Activated T-cell treated with anti-CD3 and anti-CD28 coated beads, Interleukin-2, amount 50 U/mL, for 72 hours (primary cell): ENCODE measurements around the gene SYCN. TPM values are rescaled to one million over a fixed set of nuclear protein-coding genes. Genes with fewer than 3 reads are reported as not detected.

Experiments
- ATAC-seq, 2 donors: fragments of 150-1000 bp; cut with Tn5 transposase; replicated peaks in 1 of 2; 2 replicates each; pipeline ENCODE4 v1.10.0; 2021; ENCODE audit warnings: moderate library complexity in 2 of 2, mild to moderate bottlenecking in 1 of 2
- DNase-seq, 2 donors: peaks; one replicate each; pipeline ENCODE4 v3.0.0; 2021 to 2022; ENCODE audit warnings: mixed read lengths in 1 of 2
- H3K27ac Mint-ChIP-seq: one replicate; pipeline ENCODE4 v1.8.0; 2022; ENCODE audit warnings: mild to moderate bottlenecking, moderate library complexity, mixed read lengths
- H3K27me3 Mint-ChIP-seq: one replicate; pipeline ENCODE4 v1.8.0; 2022; ENCODE audit warnings: low read depth, mixed read lengths
- H3K36me3 Mint-ChIP-seq, 2 donors: one replicate each; pipeline ENCODE4 v1.8.0; 2022; ENCODE audit warnings: mixed read lengths in 2 of 2, mild to moderate bottlenecking in 1 of 2; ENCODE audit not compliant: insufficient read depth in 2 of 2
- H3K4me1 Mint-ChIP-seq: one replicate; pipeline ENCODE4 v1.8.0; 2022; ENCODE audit warnings: low read depth, mixed read lengths
- H3K4me3 Mint-ChIP-seq, 2 donors: one replicate each; pipeline ENCODE4 v1.8.0; 2022; ENCODE audit warnings: mild to moderate bottlenecking in 2 of 2, mixed read lengths in 2 of 2, moderate library complexity in 2 of 2
- H3K9me3 Mint-ChIP-seq, 2 donors: one replicate each; pipeline ENCODE4 v1.8.0; 2022; ENCODE audit warnings: mixed read lengths in 2 of 2
- total RNA-seq, 2 donors: library from RNA; stranded (reverse); gene quantifications; one replicate each; pipeline ENCODE4 v1.2.3, GENCODE V29; 2022

The SYCN gene
- total RNA-seq, 2 donors from 2014 or later = not detected

DNA sequence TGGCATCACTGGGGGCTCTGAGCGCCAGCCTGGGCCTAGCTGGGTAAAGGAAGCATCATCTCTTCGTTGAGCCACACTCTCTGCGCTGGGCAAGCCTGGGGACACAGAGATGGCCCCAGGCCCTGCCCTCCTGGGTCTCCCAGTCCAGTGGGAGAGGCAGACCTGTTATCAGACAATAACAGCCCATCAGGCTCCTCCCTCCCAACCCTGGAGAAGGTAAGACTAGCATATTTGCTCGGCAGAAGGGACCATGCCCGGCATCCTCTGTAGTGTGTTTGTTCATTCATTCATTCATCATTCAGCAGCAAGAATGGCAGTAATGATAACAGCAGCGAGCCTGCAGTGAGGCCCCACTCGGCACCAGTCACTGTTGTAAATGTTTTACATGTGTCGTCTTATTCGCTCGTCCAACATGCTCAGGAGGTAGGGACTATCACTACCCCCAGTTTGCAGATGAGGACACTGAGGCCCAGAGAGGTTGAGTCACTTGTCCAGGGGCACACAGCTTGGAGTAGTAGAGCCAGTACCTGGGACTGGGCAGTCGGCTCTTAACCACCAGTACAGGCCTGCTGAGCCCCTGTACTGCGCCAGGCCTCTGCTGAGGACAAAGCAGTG, 45.3 kb downstream of the SYCN start:
- H3K36me3 Mint-ChIP-seq = no peaks in the 10 kb centered on the region
- DNase-seq (no peak), ATAC-seq (no peak)
- no peaks in the 10 kb centered on the region for H3K9me3 Mint-ChIP-seq
- H3K4me3 Mint-ChIP-seq = no peak overlapping the region
- H3K27ac Mint-ChIP-seq = no peak overlapping the region
- peaks cover 12% of the 10 kb centered on the region for H3K4me1 Mint-ChIP-seq
- no peaks in the 10 kb centered on the region for H3K27me3 Mint-ChIP-seq

DNA sequence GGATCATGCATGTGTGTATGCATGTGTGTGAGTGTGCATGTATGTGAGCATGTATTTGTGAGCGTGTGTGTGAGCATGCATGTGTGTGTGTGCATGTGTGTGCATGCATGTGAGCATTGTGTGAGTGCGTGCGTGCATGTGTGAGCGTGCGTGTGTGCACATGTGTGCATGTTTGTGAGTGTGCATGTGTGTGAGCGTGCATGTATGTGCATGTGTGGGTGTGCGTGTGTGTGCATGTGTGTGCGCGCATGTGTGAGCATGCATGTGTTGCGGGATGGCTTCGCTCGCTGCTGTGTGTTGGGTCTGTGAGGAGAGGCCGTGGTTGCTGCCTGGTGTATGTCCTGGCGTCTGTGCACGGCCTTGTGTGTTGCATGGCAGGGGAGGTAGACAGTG, 46.1 kb downstream of the SYCN start:
- no peaks in the 10 kb centered on the region for H3K9me3 Mint-ChIP-seq
- no peaks in the 10 kb centered on the region for H3K27me3 Mint-ChIP-seq
- H3K27ac Mint-ChIP-seq = no peak overlapping the region
- no peak overlapping the region for H3K4me3 Mint-ChIP-seq
- no peaks in the 10 kb centered on the region for H3K36me3 Mint-ChIP-seq
- H3K4me1 Mint-ChIP-seq = peaks cover 12% of the 10 kb centered on the region
- no peak for ATAC-seq
- DNase-seq = no peak

DNA sequence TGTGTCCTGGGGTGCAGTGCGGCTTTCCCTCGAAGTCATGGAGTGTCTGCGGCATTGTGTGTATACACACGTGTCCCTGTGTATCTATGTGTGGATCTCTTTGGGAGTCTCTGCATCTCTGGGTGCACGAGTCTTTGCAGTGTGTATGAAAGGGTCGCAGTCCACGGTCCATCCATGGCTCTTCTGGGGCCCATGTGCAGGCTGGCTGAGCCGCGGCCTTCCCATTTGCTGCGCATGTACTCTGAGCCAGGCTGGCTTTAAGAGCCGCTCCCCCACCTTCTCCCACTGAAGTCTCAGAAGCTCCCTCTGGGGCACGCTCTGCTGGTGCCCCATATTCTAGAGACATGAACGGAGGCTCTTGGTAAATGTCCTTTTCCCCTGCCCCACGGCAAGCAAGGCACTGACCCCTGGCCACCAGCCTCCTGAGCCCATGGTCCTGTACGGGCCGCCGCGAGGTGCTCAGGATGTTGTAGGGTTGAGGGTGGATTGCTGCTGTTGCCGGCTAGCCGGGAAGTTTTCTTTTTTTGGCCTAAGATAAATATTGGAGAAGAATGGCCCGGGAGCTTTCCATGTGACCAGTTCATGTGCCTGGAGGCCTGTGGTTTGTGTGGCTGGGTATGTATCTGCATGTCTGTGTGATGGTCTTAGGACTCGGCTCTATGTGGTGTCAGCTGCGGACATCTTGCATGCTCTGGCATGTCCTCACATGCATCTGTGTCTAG, 46.6 kb downstream of the SYCN start:
- Mint-ChIP-seq H3K9me3 (no peaks in the 10 kb centered on the region), H3K27me3 (no peaks in the 10 kb centered on the region), H3K4me1 (peaks cover 6% of the 10 kb centered on the region), H3K27ac (no peak overlapping the region), H3K4me3 (no peak overlapping the region), H3K36me3 (no peaks in the 10 kb centered on the region)
- no peak for ATAC-seq
- DNase-seq = no peak

DNA sequence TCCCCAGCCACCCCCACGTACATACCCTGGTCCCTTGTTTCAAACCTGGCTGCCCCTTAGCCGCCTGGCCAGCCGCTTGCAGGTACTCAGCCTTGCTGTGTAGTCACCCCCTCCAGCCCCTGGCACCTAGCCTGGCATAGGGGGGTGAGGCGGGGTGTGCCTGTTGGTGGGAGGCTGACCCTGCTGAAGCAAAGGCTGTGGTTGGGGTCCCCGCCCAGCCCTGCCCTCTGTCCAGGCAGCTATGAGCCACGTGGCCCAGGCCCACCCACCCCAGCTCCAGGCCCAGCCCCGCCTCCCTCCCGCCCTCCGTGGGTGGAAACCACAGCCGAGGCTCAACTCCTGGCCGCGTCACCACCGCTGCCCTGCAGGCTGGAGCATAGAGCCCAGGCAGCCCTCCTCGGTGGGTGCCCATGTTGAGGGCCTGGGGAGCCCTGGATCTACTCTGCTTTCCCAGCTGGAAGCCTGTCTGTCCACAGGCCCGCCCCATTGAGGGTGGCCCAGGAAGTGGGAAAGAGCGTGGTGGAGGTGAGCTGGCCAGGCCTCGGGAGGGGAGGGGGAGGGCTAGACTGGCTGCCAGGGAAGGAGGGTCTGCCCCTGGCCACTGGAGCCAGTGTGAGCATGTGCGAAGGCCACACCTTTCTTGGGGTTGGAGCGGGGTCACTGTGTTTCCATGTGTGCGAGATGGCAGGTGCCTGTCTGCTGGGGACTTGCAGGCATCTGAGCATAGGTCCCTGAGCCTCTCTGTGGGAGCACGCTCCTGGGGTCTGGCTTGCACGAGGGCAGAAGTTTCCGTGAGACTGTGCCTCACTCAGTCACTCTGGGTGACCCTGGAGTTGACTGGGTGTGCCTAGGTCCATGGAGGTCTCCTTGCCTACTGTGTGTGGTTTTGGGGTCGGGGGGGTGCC, 47.5 kb downstream of the SYCN start:
- H3K4me3 Mint-ChIP-seq = no peak overlapping the region
- no peaks in the 10 kb centered on the region for H3K27me3 Mint-ChIP-seq
- H3K4me1 Mint-ChIP-seq = peaks cover 6% of the 10 kb centered on the region
- no peaks in the 10 kb centered on the region for H3K9me3 Mint-ChIP-seq
- ATAC-seq (peak in 1 of 2 donors; percentile 39), DNase-seq (no peak)
- H3K36me3 Mint-ChIP-seq = no peaks in the 10 kb centered on the region
- no peak overlapping the region for H3K27ac Mint-ChIP-seq

DNA sequence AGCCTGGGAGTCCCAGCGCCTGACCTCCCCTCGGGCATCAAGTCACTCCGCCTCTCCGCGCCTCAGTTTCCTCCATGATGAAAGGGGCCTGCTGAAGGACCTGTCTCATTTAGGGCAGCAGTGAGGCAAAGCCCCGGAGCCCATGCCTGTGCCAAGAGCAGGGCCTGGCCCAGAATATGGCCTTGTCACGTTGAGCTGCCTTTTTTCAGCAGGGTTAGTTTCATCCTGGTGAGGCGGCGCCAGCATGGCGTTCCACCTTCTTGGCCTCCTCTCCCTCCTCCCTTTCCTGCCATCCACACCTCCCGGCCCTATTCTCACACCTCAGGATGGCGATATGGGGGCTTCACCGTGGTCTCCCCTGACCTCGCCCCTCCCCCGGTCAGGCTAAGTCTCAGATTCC, 48.3 kb downstream of the SYCN start:
- DNase-seq (no peak), ATAC-seq (no peak)
- H3K9me3 Mint-ChIP-seq = no peaks in the 10 kb centered on the region
- no peaks in the 10 kb centered on the region for H3K36me3 Mint-ChIP-seq
- H3K4me1 Mint-ChIP-seq = peaks cover 6% of the 10 kb centered on the region
- H3K27ac Mint-ChIP-seq = no peak overlapping the region
- H3K4me3 Mint-ChIP-seq = no peak overlapping the region
- H3K27me3 Mint-ChIP-seq = no peaks in the 10 kb centered on the region

DNA sequence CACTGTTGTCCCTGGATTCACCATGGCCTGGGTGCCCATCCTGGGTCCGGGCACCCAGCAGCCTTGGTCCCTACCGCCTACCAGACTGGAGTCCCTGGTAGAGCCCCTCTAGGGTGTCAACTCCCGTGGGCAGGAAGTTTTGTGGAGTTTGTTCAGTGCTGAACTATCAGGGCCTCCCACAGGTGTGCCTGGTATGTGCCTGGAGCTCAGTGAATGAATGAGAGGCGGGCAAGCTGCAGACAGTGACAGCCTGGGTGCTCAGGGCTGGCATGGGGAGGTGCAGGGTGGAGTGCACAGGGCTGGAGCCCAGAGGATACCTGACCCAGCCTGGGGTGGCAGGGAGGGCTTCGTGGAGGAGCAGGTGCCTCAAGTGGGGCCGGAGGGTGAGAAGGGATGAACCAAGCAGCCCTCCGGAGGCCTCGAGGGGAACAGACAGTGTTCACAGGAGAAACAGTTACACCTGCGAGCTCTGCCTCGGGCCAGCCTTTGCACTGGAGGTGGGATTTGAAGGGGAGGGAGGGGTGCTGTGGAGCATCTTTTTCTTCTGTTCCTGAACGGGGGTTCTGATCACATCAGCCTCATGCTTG, 48.9 kb downstream of the SYCN start:
- H3K4me1 Mint-ChIP-seq = peaks cover under 1% of the 10 kb centered on the region
- H3K36me3 Mint-ChIP-seq = no peaks in the 10 kb centered on the region
- no peak overlapping the region for H3K4me3 Mint-ChIP-seq
- H3K27me3 Mint-ChIP-seq = no peaks in the 10 kb centered on the region
- DNase-seq = no peak
- no peaks in the 10 kb centered on the region for H3K9me3 Mint-ChIP-seq
- no peak for ATAC-seq
- H3K27ac Mint-ChIP-seq = no peak overlapping the region

DNA sequence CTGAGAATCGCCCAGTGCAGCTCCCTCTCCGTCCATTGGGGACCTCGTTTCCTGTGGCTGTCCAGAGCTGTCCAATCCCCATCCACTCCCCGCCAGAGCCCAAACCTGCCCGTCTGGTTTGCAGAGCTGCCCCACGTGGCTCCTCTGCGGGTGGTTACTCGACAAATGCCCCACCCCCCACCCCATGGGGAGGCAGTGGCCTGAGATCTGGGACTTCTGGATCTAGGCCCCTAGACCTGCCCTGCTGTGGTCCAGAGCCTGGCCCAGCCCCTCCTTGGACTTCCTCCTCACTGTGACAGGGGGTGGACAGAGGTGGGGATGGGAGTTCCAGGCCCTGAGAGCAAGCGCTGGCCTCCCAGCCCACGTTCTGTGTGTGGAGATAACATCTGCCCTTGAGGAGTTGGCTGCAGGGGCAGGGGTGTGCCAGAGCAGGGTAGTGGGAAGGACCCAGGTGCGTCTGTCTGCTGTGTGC, 49.4 kb downstream of the SYCN start:
- Mint-ChIP-seq H3K4me3 (no peak overlapping the region), H3K27me3 (no peaks in the 10 kb centered on the region), H3K9me3 (no peaks in the 10 kb centered on the region), H3K36me3 (no peaks in the 10 kb centered on the region), H3K27ac (no peak overlapping the region), H3K4me1 (no peaks in the 10 kb centered on the region)
- no peak for ATAC-seq
- DNase-seq = no peak

DNA sequence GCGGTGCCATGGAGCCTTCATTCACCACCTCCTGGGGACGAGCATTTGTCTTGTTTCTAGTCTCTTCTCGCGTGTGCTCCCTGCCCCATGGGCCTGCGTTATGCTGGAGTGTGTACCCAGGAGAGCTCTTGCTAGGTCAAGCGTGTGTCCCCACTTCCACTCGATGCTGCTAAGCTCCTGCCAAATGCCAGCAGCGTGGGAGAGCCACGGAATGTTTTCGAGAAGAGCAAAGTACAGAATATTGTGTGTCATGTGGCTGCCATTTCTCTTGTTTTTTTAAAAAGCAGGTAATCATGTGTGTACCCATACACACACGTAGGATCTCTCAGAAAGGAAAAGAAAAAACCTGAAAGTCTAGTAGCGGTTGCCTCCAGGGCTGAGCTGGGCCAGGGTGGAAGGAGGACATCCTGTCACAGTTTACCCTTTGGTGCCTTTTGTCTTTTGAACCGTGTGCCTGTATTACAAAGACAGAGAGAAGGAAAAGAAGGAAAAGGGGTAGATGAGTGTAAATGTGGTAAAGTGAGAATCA, 49.9 kb downstream of the SYCN start:
- Mint-ChIP-seq H3K4me3 (no peak overlapping the region), H3K4me1 (no peaks in the 10 kb centered on the region), H3K36me3 (no peaks in the 10 kb centered on the region), H3K27ac (no peak overlapping the region), H3K9me3 (no peaks in the 10 kb centered on the region), H3K27me3 (no peaks in the 10 kb centered on the region)
- ATAC-seq (no peak), DNase-seq (no peak)

Other genes with a start within 250 kb of the SYCN start
- gene FBXO17, start 228.5 kb downstream of the SYCN start, total RNA-seq = not detected
- 1 to 10 TPM in 1 of 2 donors, under 1 TPM in 1; 0.86 to 3.7 TPM for gene FBXO27, start 171.7 kb downstream of the SYCN start, total RNA-seq
- gene ACP7, start 119.9 kb downstream of the SYCN start, total RNA-seq = not detected
- 10 to 100 TPM; 12.9 to 17.0 TPM for gene PAK4, start 78.5 kb downstream of the SYCN start, total RNA-seq
- gene NCCRP1, start 7.3 kb downstream of the SYCN start, total RNA-seq = not detected
- under 1 TPM in 1 of 2 donors, not detected in 1; 0.53 TPM for gene IFNL3, start 40.7 kb upstream of the SYCN start, total RNA-seq
- gene IFNL4, start 44.6 kb upstream of the SYCN start, total RNA-seq = not detected
- under 1 TPM in 1 of 2 donors, not detected in 1; 0.46 TPM for gene IFNL2, start 64.1 kb upstream of the SYCN start, total RNA-seq
- 1 to 10 TPM in 1 of 2 donors, under 1 TPM in 1; 0.29 to 1.7 TPM for gene IFNL1, start 92.1 kb upstream of the SYCN start, total RNA-seq
- gene LRFN1, start 116.6 kb upstream of the SYCN start, total RNA-seq = 1 to 10 TPM; 4.5 to 6.7 TPM
- gene GMFG, start 131.8 kb upstream of the SYCN start, total RNA-seq = 100 to 1,000 TPM; 351 to 353 TPM
- gene SAMD4B, start 138.2 kb upstream of the SYCN start, total RNA-seq = 10 to 100 TPM; 59.6 to 63.6 TPM
- gene PAF1, start 186.8 kb upstream of the SYCN start, total RNA-seq = 10 to 100 TPM; 52.0 TPM
- 10 to 100 TPM; 26.4 to 34.3 TPM for gene MED29, start 187.1 kb upstream of the SYCN start, total RNA-seq
- gene ZFP36, start 202.6 kb upstream of the SYCN start, total RNA-seq = 100 to 1,000 TPM in 1 of 2 donors, 10 to 100 TPM in 1; 81.4 to 108 TPM
- gene PLEKHG2, start 208.4 kb upstream of the SYCN start, total RNA-seq = 10 to 100 TPM; 86.5 to 92.1 TPM
- 1,000 to 10,000 TPM; 3,177 to 3,644 TPM for gene RPS16, start 231.7 kb upstream of the SYCN start, total RNA-seq
- 100 to 1,000 TPM; 192 to 201 TPM for gene SUPT5H, start 241.3 kb upstream of the SYCN start, total RNA-seq